VCaP (cell line): Measurements from ENCODE around the gene CCND2.

Experiments
- H3K27ac ChIP-seq: fragments of 450-650 bp; 2 replicates; pipeline ENCODE4 v1.5.1; 2017
- TF ChIP-seq, protein P1 (sequence below): fragments of 450-650 bp; conservative IDR thresholded peaks from 2 replicates; pipeline ENCODE4 v1.5.1; 2017; ENCODE audit warnings: mild to moderate bottlenecking, moderate library complexity

The CCND2 gene

GRCh38 chr12:4296751-4297150 lies 23.2 kb downstream of the CCND2 start:
- H3K27ac ChIP-seq, result no peak overlapping the region
- TF ChIP-seq, protein P1, sequence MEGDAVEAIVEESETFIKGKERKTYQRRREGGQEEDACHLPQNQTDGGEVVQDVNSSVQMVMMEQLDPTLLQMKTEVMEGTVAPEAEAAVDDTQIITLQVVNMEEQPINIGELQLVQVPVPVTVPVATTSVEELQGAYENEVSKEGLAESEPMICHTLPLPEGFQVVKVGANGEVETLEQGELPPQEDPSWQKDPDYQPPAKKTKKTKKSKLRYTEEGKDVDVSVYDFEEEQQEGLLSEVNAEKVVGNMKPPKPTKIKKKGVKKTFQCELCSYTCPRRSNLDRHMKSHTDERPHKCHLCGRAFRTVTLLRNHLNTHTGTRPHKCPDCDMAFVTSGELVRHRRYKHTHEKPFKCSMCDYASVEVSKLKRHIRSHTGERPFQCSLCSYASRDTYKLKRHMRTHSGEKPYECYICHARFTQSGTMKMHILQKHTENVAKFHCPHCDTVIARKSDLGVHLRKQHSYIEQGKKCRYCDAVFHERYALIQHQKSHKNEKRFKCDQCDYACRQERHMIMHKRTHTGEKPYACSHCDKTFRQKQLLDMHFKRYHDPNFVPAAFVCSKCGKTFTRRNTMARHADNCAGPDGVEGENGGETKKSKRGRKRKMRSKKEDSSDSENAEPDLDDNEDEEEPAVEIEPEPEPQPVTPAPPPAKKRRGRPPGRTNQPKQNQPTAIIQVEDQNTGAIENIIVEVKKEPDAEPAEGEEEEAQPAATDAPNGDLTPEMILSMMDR, result no peak

DNA sequence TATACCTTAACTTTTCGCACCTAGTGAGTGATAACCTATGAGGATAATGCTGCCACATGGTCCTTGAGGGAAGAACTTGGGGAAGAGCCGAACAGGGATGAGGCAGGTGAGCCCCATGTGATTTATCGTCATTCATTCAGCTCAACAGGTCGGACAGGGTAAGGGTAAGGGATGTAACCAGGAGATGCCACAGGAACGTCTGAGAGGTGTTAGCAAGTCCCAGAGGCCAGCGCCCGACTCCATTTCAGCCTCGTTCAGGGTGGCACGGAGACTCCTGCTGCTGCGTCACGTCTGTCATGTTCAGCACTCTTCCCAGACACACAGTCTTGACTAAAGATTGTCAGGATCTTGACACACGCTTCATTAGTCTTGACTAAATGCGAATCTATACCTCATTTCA lies 24.1 kb downstream of the CCND2 start:
- TF ChIP-seq, protein P1, result no peak
- no peak overlapping the region for H3K27ac ChIP-seq

DNA sequence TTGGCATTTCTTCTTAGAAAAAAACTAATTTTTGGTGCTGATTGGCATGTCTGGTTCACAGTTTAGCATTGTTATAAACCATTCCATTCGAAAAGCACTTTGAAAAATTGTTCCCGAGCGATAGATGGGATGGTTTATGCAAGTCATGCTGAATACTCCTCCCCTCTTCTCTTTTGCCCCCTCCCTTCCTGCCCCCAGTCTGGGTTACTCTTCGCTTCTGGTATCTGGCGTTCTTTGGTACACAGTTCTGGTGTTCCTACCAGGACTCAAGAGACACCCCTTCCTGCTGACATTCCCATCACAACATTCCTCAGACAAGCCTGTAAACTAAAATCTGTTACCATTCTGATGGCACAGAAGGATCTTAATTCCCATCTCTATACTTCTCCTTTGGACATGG lies 27.3 kb downstream of the CCND2 start:
- TF ChIP-seq, protein P1, result no peak
- H3K27ac ChIP-seq, result no peak overlapping the region

DNA sequence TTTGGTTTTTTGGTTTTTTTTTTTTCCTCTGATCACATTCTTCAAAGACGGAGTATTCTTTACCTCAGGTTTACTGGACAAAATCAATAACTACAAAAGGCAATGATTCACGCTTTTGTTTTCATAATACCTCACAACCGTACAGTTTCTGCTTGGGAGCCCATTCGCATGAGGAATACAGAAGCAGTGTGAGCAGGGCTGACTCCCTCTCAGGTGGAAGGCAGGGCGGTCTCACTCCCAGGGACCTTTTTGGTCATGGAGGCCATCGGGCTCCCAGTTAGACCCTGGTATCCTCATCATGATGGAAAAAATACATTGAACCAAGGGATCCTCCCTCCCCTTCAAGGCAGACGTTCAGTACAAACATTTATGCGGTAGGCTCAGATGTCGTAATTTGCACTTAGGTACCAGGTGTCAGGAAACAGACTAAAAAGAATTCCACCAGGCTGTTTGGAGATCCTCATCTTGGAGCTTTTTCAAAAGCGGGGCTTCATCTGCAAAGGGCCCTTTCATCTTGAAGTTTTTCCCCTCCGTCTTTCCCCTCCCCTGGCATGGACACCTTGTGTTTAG lies 28.5 kb downstream of the CCND2 start:
- TF ChIP-seq, protein P1, result no peak
- H3K27ac ChIP-seq, result no peak overlapping the region

- no peak overlapping the region for H3K27ac ChIP-seq
- TF ChIP-seq, protein P1, result no peak
Measured at GRCh38 chr12:4302881-4303280, 29.3 kb downstream of the CCND2 start.

- no peak overlapping the region for H3K27ac ChIP-seq
- TF ChIP-seq, protein P1, result no peak
Measured at GRCh38 chr12:4303750-4304149, 30.2 kb downstream of the CCND2 start.

DNA sequence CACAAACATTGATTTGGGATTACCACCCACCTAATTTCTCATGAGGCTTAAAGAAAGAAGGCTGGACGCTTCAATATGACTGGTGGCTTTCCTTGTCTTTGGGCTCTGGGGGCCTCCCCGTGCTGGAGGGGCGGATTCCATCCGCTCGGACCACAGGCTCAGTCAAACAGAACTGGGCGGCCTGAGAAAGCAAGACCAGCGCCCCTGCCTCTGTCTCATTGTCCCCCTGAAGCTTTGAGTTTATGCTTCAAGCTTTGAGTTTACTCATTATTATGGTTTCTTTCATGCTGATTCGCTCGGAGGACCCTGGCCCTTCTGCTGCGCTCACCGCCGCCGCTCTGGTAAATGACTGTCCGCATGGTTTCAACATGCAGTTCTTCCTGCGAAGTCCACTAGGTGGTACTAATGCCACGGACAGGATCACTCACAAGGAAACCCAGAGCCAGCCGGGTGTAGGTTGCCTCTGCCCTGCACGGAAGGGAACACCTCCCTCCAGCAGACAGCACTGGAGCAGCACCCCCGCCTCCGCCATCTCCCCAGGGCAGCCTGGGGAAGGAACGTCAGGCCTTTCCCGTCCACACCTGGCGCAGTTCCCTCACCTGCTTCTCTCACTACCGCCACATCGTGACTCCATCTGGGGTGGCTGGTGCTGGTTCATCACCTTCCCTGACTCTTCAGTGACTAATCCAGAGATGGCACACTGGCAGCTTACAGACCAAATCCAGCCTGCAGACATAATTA lies 34.2 kb downstream of the CCND2 start:
- peak overlapping the region; percentile 32; the same call in 1 of the 2 replicates for H3K27ac ChIP-seq
- TF ChIP-seq, protein P1, result peak; percentile 94
